Right kidney (tissue), 1 donor: ENCODE measurements around the gene E2F2.
"Not testable (repeated sequence)": the region's sequence is repeated elsewhere in the genome, so short reads cannot be mapped to it uniquely, and the experiment has no call there.

ENCODE experiments used
- DNase-seq: peaks from one replicate; pipeline ENCODE4 v3.0.0-alpha.2; 2016

E2F2 gene

DNA sequence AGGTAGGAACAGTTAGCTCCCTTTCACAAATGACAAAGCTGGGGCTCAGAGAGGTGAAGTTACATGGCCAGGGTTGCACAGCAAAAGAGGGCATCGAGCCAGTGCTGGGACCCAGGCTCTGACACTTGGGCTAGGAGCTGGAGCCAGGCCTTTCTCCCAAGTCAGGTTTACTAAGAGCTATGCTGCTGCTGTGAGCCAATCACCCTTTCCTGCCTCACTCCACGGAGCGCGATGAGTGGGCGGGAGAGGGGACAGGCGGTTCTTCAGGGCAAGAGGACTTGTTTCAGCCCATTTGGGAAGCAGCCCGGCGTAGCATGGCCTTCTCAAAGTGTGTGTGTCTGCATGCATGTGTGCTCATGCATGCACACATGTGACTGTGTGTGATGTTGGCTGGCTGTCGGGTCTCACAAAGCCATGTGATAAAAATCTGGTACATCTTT lies 17.7 kb upstream of the E2F2 start:
- peak; percentile 35 for DNase-seq

GRCh38 chr1:23546897-23547584 lies 16.0 kb upstream of the E2F2 start:
- DNase-seq = peak; percentile 25

GRCh38 chr1:23545851-23546250 lies 14.8 kb upstream of the E2F2 start:
- no peak for DNase-seq

DNA sequence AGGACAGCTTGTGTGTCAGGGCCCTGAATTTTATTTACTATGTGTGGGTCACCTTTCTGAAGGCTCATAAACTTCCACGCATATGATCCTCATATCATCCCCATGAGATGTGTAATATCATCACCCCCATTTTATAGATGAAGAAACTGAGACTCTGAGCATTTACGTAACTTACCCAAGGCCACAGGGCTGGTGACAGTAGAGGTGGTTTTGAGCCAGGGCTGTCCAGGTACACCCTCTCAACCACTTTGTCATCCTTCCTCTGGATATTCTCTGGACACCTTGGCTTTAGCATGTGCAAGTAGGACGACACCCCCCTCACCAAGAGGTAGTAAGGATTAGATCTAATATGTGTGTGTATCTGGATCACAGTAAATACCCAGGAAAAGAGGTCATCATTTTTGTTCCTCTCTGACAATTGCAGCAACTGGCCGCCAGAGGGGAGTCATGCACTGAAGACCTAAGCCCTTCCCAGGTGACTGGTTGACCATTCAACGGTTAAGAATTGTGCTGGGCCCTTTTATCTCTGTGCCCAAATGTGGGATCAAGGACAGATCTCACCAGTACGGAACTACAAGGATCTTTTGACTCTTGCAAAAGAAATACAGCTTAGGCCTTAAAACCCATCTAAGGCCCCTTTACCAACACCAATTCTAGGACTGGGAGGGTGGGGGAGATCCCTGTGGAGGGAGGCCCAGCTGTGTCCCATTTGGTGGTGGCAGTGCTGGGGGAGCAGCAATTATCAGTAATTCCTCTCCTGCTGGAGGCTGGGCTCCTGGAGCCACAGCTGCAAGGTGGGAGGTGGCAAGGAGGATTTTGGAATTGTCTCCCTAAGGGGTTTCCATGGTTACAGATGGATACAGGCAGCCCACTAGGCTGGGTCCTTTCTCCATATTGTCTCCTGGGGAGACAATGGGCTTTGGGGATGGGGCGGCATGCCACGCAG lies 13.7 kb upstream of the E2F2 start:
- peak; percentile 53 for DNase-seq

DNA sequence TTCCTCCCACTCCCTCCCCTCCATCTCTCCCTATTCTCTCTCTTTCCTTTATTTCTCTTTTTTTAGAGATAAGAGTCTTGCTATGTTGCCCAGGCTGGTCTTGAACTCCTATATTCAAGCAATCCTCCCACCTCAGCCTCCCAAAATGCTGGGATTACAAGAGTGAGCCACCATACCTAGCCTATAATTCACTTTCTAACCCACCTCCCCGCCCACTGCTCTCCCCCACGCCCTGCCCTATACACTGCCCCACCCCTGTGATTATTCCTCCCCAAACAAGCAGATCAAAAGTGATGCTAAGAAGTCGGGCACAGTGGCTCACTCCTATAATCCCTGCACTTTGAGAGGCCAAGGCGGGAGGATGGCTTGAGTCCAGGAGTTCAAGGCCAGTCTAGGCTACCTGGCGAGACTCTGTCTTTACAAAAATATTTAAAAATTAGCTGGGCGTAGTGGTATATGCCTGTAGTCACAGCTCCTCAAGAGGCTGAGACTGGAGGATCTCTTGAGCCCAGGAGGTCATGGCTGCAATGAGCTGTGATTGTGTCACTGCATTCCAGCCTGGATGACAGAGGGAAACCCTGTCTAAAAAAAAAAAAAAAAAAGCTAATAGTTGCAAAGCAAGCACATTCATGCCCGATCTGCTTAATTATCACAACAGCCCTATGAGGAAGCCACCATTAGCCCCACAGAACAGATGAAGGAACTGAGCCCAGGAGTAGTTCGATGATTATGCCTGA lies 12.8 kb upstream of the E2F2 start:
- DNase-seq = no peak

DNA sequence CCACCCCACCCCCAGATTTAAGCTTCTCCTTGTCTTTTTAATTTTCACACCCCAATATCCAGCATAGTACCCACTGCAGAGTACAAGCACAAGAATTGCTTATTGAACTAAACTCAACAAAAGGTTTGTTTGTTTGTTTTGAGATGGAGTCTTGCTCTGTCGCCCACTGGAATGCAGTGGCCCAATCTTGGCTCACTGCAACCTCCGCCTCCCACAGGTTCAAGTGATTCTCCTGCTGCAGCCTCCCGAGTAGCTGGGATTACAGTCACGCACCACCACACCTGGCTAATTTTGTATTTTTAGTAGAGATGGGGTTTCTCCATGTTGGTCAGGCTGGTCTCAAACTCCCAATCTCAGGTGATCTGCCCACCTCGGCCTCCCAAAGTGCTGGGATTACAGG lies 11.9 kb upstream of the E2F2 start:
- DNase-seq = not testable (repeated sequence)

DNA sequence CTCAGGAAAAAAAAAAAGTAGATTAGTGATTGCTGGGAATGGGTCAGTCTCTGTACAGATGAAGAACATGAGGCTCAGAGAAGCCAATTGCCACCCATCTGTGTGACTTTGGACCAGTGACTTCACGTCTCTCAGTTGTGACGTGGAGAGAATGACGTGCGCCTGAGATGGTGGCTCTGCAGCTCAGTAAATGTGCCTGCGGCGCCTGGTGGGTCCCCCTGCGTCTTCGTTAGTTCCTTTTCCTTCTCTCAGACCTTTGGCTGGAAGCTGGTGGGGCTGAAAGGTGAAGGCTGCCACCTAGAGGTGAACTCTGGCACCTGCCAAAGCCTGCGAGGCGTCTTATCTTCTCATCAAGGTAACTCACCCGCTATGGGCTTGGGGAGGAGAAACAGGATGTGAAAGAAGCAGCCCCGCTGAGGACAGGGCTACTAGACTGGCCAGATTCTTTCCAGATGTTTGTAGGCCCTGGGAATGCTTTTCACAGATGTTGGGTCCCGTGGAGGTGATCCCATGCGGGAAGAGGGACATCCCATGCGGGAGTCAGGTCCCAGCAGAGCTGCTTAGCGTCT lies 8.7 kb upstream of the E2F2 start:
- peak; percentile 81 for DNase-seq

- no peak for DNase-seq
Measured at GRCh38 chr1:23537296-23537973, 6.4 kb upstream of the E2F2 start.

DNA sequence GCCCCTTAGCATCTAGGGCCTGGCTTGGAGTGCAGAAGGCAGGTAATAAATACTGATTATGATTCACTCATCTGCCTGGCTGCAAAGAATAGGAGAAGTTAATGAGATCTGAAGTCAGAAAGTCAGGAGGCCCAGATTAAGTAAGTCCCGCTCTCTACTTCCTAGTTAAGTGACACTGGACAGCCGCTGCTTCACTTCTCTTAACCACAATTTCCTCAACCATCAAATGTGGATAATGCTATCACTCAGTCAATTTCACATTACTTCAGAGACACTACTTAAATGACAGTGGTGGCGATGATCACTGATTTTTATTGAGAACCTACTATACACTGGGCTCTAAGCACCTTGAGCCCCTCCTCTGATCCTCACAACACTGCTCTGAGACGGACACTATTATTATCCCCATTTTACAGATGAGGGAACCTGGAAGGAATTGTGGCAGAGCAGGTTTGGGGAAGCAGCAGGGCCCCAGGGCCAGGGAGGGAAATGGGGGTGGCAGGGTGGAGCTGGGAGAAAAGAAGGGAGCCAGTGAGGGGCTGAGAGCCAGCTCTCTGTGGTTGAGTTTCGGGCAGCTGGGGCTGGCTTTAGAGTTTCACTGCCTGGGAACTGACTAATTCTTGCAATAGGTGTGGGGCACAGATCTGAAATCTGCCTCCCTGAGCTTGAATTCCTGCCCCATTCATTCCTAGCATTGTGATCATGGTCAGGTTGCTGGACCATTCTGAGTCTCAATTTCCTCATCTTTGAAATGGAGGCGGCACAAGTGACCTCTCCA lies 2.4 kb upstream of the E2F2 start:
- no peak for DNase-seq

GRCh38 chr1:23531562-23532094 lies 595 bp upstream of the E2F2 start:
- DNase-seq = no peak

DNA sequence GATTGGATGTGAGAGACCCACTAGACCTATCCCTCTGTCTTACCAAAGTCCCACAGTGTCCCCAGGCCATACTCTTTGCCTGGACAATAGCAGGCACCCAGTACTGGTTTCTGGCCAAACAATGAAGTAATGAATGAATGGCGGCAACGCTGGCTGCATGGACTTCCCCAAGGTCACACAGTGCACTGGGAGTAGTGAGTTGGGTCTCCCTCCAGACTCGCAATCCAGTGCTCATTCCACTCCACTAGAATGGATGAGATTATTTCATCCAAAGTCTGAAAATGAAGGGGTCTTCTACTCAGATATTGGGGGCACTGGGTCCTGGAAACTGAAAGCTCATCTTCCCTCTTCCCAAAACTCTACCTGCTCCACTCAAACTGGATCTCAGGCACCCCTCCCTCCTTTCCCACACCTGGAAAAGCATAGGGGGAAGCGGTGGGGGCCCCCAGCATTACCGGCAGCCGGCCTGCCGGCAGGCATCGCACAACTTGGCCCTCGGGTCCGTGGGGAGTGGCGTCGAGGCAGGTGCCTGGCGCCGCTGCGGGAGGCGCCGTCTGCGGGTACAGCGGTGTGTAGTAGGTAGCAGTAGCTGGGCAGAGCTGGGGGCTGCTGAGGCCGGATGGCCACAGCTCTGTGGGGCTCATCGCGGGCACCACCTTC lies 816 bp downstream of the E2F2 start:
- DNase-seq = no peak

GRCh38 chr1:23529146-23530086 lies 1.6 kb downstream of the E2F2 start:
- no peak for DNase-seq

GRCh38 chr1:23528250-23528978 lies 2.6 kb downstream of the E2F2 start:
- no peak for DNase-seq

- no peak for DNase-seq
Measured at GRCh38 chr1:23527900-23528249, 3.2 kb downstream of the E2F2 start.

DNA sequence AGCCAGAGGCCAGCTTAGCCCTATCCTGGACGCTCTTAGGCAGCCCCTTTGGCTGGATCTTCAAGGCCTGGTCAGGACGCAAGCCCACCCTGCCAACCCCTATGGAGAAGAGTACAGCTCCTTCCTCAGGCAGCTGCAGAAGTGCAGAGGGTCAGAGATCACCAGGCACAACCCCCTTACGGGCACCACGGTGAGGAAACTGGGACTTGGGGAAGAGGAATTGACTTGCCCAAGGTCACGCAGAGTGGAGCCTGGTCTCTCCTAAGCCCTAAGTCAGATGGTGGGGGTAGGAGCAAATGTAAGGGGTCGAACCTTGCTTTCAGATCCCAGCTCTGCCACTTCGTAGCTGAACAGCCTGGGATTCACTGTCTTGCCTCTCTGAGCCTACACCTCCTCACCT lies 3.7 kb downstream of the E2F2 start:
- DNase-seq = no peak

GRCh38 chr1:23526329-23527041 lies 4.5 kb downstream of the E2F2 start:
- DNase-seq = no peak

DNA sequence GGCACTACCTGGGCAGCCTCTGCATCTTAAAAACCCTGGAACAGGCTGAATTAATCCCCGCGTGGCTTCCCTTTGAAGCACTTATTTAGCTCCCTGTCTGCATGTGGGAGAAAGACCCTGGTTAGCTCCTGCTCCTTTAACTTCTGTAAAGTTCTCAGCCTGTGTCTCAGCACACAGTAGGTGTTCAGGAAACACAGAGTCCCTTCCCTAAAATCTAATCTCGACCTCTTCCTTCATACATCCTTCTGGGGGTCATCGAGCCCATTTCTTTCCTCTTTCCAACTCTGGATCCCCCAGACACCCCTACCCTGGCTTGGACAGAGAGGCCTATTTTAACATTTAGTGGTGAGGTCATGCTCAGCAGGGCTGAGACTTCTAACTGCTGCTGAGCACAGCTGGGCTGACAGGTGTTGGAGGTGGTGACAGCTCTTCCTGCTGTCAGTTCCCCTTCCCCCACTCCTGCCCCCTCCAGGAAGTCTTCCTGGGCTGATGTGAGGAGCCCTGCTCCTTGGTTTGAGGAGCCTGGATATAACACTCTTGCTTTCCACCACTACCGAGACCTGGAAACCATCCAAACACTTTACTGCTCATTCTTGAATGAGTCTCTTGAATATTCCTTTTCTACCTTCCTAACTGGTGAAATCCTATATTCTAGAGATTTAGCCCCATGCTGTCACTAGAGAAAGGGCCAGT lies 5.3 kb downstream of the E2F2 start:
- no peak for DNase-seq
